Mammary epithelial cell (primary cell): ENCODE measurements around the gene SLC6A4.

Experiments used
- CTCF ChIP-seq, 2 donors: IDR thresholded peaks in 1 of 2; conservative IDR thresholded peaks in 1 of 2; 2 replicates each; pipeline ENCODE4 v1.5.1; 2011 to 2012; ENCODE audit warnings: inconsistent platforms in 2 of 2, low read length in 2 of 2, mild to moderate bottlenecking in 2 of 2, control low read depth in 1 of 2, low read depth in 1 of 2; ENCODE audit not compliant: insufficient read depth in 1 of 2; ENCODE audit errors: extremely low read depth in 1 of 2
- EZH2 ChIP-seq: IDR thresholded peaks from 2 replicates; pipeline ENCODE4 v1.6.1; 2012; ENCODE audit warnings: low read length, inconsistent platforms, borderline replicate concordance

- TF ChIP-seq CTCF (conservative IDR thresholded peaks at IDR 0.05 in 1 of 2, IDR thresholded peaks at IDR 0.05 in 1 of 2; ENCODE audit: extremely low read depth in 1 of 2, insufficient read depth in 1 of 2, low read depth in 1 of 2, low read length in 2 of 2) (no peak), EZH2 (no peak)
Measured at GRCh38 chr17:30226878-30227277, 8.6 kb downstream of the SLC6A4 start.
